HTERT RPE-1 (cell line): ENCODE results near the gene PRRT2.

ENCODE experiments used
- in situ Hi-C: fragments of 300-500 bp; cut with MboI; formaldehyde crosslinking; loops from 4 replicates; pipeline ENCODE4 v1.14.3; 2020; ENCODE audit warnings: low sequenced_read_pairs

Gene PRRT2

GRCh38 chr16:29811170-29811895 is 660 bp upstream of the PRRT2 start:
- in situ Hi-C loops = no loop called here

DNA sequence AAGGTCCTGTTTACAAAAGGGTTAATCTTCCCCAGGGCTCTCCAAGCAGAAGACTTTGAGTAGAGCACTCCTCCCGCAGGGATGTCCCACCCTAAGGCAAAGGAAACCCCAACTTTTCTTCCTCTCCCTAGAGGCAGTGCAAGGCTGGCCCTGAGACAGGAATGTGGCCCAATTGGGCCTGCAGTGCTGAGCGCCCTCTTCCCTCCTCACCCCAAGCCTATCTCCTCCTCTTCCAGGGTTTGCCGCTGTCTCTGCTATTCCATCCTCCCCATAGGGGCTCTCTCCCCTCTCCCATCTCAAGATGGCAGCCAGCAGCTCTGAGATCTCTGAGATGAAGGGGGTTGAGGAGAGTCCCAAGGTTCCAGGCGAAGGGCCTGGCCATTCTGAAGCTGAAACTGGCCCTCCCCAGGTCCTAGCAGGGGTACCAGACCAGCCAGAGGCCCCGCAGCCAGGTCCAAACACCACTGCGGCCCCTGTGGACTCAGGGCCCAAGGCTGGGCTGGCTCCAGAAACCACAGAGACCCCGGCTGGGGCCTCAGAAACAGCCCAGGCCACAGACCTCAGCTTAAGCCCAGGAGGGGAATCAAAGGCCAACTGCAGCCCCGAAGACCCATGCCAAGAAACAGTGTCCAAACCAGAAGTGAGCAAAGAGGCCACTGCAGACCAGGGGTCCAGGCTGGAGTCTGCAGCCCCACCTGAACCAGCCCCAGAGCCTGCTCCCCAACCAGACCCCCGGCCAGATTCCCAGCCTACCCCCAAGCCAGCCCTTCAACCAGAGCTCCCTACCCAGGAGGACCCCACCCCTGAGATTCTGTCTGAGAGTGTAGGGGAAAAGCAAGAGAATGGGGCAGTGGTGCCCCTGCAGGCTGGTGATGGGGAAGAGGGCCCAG is 1.0 kb downstream of the PRRT2 start:
- in situ Hi-C loops = no loop called here

DNA sequence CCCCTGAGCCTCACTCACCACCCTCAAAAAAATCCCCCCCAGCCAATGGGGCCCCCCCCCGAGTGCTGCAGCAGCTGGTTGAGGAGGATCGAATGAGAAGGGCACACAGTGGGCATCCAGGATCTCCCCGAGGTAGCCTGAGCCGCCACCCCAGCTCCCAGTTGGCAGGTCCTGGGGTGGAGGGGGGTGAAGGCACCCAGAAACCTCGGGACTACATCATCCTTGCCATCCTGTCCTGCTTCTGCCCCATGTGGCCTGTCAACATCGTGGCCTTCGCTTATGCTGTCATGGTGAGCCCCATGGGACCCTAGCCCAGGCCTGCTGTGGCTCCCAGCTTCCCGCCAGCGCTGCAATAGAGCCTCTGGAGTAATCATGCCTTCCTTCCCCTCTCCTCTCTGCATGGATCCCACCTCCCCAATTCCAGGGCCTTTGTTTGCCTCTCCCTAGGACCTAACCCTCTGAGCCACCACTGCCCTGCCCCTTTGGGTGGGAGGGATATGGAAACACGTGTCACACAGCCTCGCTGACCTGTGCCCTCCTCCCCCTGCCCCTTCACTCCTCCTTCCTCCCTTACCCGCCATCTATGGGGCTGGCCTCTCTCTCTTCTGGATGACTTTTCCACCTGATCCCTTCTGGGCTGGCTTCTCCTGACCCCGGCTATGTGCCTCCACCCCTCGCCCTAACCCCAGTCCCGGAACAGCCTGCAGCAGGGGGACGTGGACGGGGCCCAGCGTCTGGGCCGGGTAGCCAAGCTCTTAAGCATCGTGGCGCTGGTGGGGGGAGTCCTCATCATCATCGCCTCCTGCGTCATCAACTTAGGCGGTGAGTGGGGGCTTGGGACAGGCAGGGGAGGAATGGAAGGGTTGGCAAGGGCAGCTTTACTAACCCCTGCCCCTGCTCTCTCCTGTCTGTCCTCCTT is 1.9 kb downstream of the PRRT2 start:
- in situ Hi-C loops = no loop called here

- in situ Hi-C loops = no loop called here
Measured at GRCh38 chr16:29814592-29814991, 2.6 kb downstream of the PRRT2 start.

DNA sequence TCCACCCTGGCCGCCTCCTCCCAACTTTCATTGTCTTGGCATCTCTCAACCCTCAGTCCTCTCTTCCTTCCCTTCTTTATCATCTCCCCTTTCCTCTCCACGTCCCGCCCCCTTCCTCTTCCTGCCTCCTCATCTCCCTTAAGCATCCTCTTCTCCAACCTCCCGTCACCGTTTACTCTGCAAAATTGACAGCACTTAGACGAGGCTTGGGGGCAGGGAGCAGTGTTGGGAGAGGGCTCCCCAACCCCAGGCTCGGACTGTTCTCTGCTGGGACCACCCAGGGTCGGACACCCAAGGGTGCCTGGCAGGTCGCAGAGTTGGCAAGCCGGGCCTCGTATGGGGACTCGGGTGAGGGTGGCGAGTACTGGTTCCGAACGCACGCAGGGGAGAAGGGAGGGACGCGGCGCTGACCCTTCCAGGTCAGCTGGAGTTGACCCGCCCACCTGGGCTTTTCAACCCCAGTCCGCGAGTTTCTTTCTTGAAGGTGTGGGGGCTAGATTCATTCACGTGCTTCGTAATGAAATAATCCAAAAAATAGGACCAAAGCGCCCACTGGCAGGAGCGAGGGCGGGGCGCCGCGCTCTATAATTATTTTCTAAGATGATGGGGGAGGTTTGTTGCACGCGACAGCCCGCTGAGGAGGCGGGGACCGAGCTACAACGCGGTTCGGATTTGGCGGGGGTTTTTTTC is 3.2 kb downstream of the PRRT2 start:
- in situ Hi-C loops = no loop called here

- in situ Hi-C loops = no loop called here
Measured at GRCh38 chr16:29815793-29816693, 4.0 kb downstream of the PRRT2 start, which contains the start of gene PAGR1. Gene PAGR1, plus strand, starts transcription at chr16:29816152. Its CDS starts 374 bp downstream, at chr16:29816526.

- in situ Hi-C loops = no loop called here
Measured at GRCh38 chr16:29816694-29817441, 4.9 kb downstream of the PRRT2 start.

DNA sequence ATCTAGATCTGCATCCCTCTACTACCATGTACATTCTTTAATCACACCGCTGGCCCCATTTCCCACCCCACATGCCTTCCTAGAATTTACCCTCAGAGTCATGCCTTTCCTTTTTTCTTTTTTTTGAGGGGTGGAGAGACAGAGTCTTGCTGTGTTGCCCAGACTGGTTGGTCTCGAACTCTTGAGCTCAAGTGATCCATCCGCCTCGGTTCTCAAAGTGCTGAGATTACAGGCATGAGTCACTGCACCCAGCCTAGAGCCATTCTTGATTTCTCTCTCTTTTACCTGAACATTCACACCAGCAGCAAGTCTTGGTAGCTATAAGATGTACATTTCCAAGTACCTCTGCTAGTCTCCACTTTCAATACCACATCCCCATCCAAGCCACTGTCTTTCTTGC is 6.1 kb downstream of the PRRT2 start:
- in situ Hi-C loops = no loop called here

DNA sequence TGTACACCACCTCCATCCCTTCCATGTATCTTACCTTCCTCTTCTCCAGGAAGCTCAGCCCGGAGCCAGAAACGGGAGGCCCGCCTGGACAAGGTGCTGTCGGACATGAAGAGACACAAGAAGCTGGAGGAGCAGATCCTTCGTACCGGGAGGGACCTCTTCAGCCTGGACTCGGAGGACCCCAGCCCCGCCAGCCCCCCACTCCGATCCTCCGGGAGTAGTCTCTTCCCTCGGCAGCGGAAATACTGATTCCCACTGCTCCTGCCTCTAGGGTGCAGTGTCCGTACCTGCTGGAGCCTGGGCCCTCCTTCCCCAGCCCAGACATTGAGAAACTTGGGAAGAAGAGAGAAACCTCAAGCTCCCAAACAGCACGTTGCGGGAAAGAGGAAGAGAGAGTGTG is 7.5 kb downstream of the PRRT2 start:
- in situ Hi-C loops = no loop called here

GRCh38 chr16:29820271-29820701 is 8.3 kb downstream of the PRRT2 start, which contains the start of gene MVP:
Gene MVP, plus strand, starts transcription at chr16:29820462. Its CDS starts 10,088 bp downstream, at chr16:29830550.
- in situ Hi-C loops = no loop called here

GRCh38 chr16:29820730-29821642 is 9.0 kb downstream of the PRRT2 start:
- in situ Hi-C loops = no loop called here

DNA sequence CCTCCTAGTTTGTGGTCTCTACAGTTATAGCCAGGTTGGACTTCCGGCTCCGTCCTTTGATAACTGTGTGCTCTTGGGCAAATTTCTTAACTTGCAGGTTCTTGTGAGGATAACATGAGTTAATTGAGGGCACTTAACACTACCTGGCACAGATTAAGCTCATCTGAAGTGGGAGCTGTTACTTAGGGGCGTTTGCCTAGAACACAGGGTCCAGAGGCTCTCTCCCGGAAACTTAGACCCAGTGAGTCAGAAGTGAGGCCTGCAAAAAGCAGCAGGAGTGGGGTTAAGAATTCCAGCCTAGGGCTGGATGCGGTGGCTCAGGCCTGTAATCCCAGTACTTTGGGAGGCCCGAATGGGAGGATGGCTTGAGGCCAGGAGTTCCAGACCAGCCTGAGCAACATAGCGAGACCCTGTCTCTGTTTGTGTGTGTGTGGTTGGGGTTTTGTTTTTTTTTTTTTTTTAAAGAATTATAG is 9.7 kb downstream of the PRRT2 start:
- in situ Hi-C loops = no loop called here

DNA sequence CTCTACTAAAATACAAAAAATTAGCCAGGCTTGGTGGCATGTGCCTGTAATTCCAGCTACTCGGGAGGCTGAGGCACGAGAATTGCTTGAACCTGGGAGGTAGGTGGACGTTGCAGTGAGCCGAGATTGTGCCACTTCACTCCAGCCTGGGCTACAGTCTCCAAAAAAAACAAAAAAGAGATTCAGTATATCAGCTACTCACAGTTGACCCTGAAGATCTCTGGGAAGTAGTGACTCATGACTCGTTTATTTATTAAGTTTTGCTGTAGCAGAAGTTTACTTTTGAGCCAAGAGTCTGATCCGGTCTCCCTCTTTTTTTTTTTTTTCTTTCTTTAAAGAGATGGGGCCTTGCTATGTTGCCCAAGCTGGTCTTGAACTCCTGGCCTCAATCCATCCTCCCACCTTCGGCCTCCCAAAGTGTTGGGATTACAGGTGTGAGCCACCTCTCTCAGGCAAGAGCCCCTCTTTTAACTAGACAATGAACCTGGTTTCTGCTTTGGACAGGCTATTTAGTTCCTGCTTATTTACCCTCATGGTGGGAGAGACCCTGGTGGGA is 12.7 kb downstream of the PRRT2 start:
- in situ Hi-C loops = no loop called here

- in situ Hi-C loops = no loop called here
Measured at GRCh38 chr16:29825145-29826044, 13.4 kb downstream of the PRRT2 start.

DNA sequence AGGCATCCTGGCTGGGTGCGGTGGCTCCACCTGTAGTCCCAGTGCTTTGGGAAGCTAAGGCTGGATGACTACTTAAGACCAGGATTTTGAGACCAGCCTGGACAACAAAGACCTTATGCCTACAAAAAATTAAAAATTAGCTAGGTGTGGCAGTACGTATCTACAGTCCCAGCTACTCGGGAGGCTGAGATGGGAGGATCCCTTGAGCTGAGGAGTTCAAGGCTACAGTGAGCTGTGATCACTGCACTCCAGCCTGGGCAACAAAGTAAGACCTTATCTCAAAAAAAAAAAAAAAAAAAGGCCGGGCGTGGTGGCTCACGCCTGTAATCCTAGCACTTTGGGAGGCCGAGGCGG is 14.3 kb downstream of the PRRT2 start:
- in situ Hi-C loops = no loop called here

GRCh38 chr16:29830774-29831173 is 18.8 kb downstream of the PRRT2 start:
- in situ Hi-C loops = no loop called here
